Endothelial cell of umbilical vein (primary cell): ENCODE measurements around the gene PPFIBP2.

Source experiments
- POLR2A ChIP-seq: IDR thresholded peaks from 2 replicates; pipeline ENCODE4 v1.6.1; 2012; ENCODE audit warnings: low read depth, mild to moderate bottlenecking, control low read depth, low read length
- POLR2AphosphoS5 ChIP-seq: IDR thresholded peaks from 2 replicates; pipeline ENCODE4 v1.6.1; 2012; ENCODE audit warnings: low read depth, mild to moderate bottlenecking, control low read depth, low read length, moderate library complexity; ENCODE audit not compliant: insufficient read depth
- TF ChIP-seq, protein P1 (sequence below): IDR thresholded peaks from 2 replicates; pipeline ENCODE4 v1.6.1; 2011; ENCODE audit not compliant: insufficient read depth, insufficient read length
- TF ChIP-seq, protein P2 (sequence below), 2 donors: IDR thresholded peaks; 1 replicate in 1 of 2; 2 replicates in 1 of 2; pipeline ENCODE4 v1.5.1; 2011; ENCODE audit warnings: low read length in 2 of 2, mild to moderate bottlenecking in 2 of 2, moderate library complexity in 2 of 2, control low read depth in 1 of 2, inconsistent platforms in 1 of 2, low read depth in 1 of 2; ENCODE audit not compliant: insufficient read depth in 1 of 2; ENCODE audit errors: extremely low read depth in 1 of 2

- no peak for TF ChIP-seq POLR2A
- TF ChIP-seq, protein P1, sequence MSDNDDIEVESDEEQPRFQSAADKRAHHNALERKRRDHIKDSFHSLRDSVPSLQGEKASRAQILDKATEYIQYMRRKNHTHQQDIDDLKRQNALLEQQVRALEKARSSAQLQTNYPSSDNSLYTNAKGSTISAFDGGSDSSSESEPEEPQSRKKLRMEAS: no peak
- TF ChIP-seq, protein P2, sequence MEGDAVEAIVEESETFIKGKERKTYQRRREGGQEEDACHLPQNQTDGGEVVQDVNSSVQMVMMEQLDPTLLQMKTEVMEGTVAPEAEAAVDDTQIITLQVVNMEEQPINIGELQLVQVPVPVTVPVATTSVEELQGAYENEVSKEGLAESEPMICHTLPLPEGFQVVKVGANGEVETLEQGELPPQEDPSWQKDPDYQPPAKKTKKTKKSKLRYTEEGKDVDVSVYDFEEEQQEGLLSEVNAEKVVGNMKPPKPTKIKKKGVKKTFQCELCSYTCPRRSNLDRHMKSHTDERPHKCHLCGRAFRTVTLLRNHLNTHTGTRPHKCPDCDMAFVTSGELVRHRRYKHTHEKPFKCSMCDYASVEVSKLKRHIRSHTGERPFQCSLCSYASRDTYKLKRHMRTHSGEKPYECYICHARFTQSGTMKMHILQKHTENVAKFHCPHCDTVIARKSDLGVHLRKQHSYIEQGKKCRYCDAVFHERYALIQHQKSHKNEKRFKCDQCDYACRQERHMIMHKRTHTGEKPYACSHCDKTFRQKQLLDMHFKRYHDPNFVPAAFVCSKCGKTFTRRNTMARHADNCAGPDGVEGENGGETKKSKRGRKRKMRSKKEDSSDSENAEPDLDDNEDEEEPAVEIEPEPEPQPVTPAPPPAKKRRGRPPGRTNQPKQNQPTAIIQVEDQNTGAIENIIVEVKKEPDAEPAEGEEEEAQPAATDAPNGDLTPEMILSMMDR (IDR thresholded peaks at IDR 0.05; ENCODE audit: extremely low read depth in 1 of 2, insufficient read depth in 1 of 2, low read depth in 1 of 2, low read length in 2 of 2): no peak
- no peak for TF ChIP-seq POLR2AphosphoS5
Observed at GRCh38 chr11:7530013-7530640, 16.3 kb downstream of the PPFIBP2 start.
